Neuronal stem cell (in vitro differentiated cells): ENCODE data around the gene PNMA6F.
A peak's percentile ranks its signal among the peaks of the same experiment; 100 is the strongest.

Experiments used
- DNase-seq: peaks from one replicate; pipeline ENCODE4 v3.0.0-alpha.2; 2013; ENCODE audit warnings: low spot score
- H2AFZ ChIP-seq: one replicate; pipeline ENCODE4 v1.6.1; 2013; ENCODE audit warnings: mild to moderate bottlenecking, low read length, inconsistent platforms
- H2AK5ac ChIP-seq: 2 replicates; pipeline ENCODE4 v1.6.1; 2013; ENCODE audit warnings: low read depth, mild to moderate bottlenecking, inconsistent platforms, low read length, moderate library complexity, mixed read lengths
- H2BK120ac ChIP-seq: 2 replicates; pipeline ENCODE4 v1.6.1; 2013; ENCODE audit warnings: low read depth, mild to moderate bottlenecking, inconsistent platforms, low read length, moderate library complexity, mixed read lengths
- H2BK12ac ChIP-seq: one replicate; pipeline ENCODE4 v1.6.1; 2013; ENCODE audit warnings: low read length, inconsistent platforms
- H2BK15ac ChIP-seq: 2 replicates; pipeline ENCODE4 v1.6.1; 2013; ENCODE audit warnings: mild to moderate bottlenecking, low read length, inconsistent platforms, mixed read lengths
- H2BK5ac ChIP-seq: one replicate; pipeline ENCODE4 v1.6.1; 2013; ENCODE audit warnings: inconsistent platforms, mild to moderate bottlenecking, low read length, moderate library complexity
- H3K14ac ChIP-seq: one replicate; pipeline ENCODE4 v1.6.1; 2013; ENCODE audit warnings: low read length, inconsistent platforms
- H3K18ac ChIP-seq: 2 replicates; pipeline ENCODE4 v1.6.1; 2013; ENCODE audit warnings: low read length, inconsistent platforms
- H3K23ac ChIP-seq: 2 replicates; pipeline ENCODE4 v1.6.1; 2013; ENCODE audit warnings: low read depth, mild to moderate bottlenecking, mixed read lengths, low read length, inconsistent platforms; ENCODE audit not compliant: poor library complexity
- H3K27ac ChIP-seq: replicated peaks from 3 replicates; pipeline ENCODE4 v1.5.1; 2013; ENCODE audit warnings: low read length, inconsistent platforms
- H3K27me3 ChIP-seq, 3 experiments: 2 replicates each; pipeline ENCODE4 v1.6.1; 2013; ENCODE audit warnings: low read length in 3 of 3, mild to moderate bottlenecking in 2 of 3, inconsistent platforms in 1 of 3, low read depth in 1 of 3, mixed read lengths in 1 of 3, moderate library complexity in 1 of 3; ENCODE audit not compliant: control insufficient read depth in 3 of 3, insufficient read depth in 3 of 3
- H3K36me3 ChIP-seq, 2 donors: replicated peaks in 1 of 2; 2 replicates each; pipeline ENCODE4 v1.6.1; 2013; ENCODE audit warnings: low read length in 2 of 2; ENCODE audit not compliant: control insufficient read depth in 2 of 2, insufficient read depth in 2 of 2
- H3K4ac ChIP-seq: 2 replicates; pipeline ENCODE4 v1.6.1; 2013; ENCODE audit warnings: inconsistent platforms, mild to moderate bottlenecking, low read length, moderate library complexity
- H3K4me1 ChIP-seq, 2 donors: 1 replicate in 1 of 2; 2 replicates in 1 of 2; pipeline ENCODE4 v1.6.1; 2013; ENCODE audit warnings: low read length in 2 of 2, low read depth in 1 of 2; ENCODE audit not compliant: control insufficient read depth in 2 of 2, insufficient read depth in 1 of 2
- H3K4me2 ChIP-seq: one replicate; pipeline ENCODE4 v1.6.1; 2013; ENCODE audit warnings: mild to moderate bottlenecking, low read length, inconsistent platforms; ENCODE audit not compliant: insufficient read depth, poor library complexity, severe bottlenecking
- H3K4me3 ChIP-seq, 2 donors: 2 replicates each; pipeline ENCODE4 v1.5.1; 2013; ENCODE audit warnings: low read length in 2 of 2, mild to moderate bottlenecking in 2 of 2, inconsistent platforms in 1 of 2, moderate library complexity in 1 of 2
- H3K79me1 ChIP-seq: one replicate; pipeline ENCODE4 v1.6.1; 2013; ENCODE audit warnings: low read depth, mild to moderate bottlenecking, inconsistent platforms, low read length, moderate library complexity
- H3K9ac ChIP-seq: one replicate; pipeline ENCODE4 v1.6.1; 2013; ENCODE audit warnings: mild to moderate bottlenecking, low read depth, low read length, inconsistent platforms; ENCODE audit not compliant: poor library complexity
- H3K9me3 ChIP-seq, 2 donors: replicated peaks in 1 of 2; 2 replicates each; pipeline versions ENCODE3 to v1.6.1; 2013; ENCODE audit warnings: low read length in 2 of 2, mild to moderate bottlenecking in 2 of 2, inconsistent platforms in 1 of 2, low read depth in 1 of 2, mixed read lengths in 1 of 2, moderate library complexity in 1 of 2; ENCODE audit not compliant: control insufficient read depth in 2 of 2, insufficient read depth in 1 of 2
- H4K8ac ChIP-seq: one replicate; pipeline ENCODE4 v1.6.1; 2013; ENCODE audit warnings: low read depth, mild to moderate bottlenecking, inconsistent platforms, low read length, moderate library complexity
- H4K91ac ChIP-seq: one replicate; pipeline ENCODE4 v1.6.1; 2013; ENCODE audit warnings: low read length, low read depth, mild to moderate bottlenecking, inconsistent platforms; ENCODE audit not compliant: poor library complexity
- WGBS, 2 donors: extraction: QIAGEN DNeasy Blood & Tissue Kit; methylation state at CpG; one replicate each; pipeline ENCODE4 v1.1.7; 2013; ENCODE audit warnings: missing lambda C conversion rate in 2 of 2, mixed read lengths in 1 of 2; ENCODE audit not compliant: insufficient read length in 2 of 2, insufficient replicate concordance in 1 of 2; ENCODE audit errors: extremely low coverage in 2 of 2; 5-methylcytosine and 5-hydroxymethylcytosine counted together

PNMA6F gene

GRCh38 chrX:153333821-153334653, 12.5 kb upstream of the PNMA6F start, which contains the start of gene ZNF275:
Gene ZNF275, plus strand, starts transcription at chrX:153334153. Its CDS starts 2,527 bp downstream, at chrX:153336680.
- Histone ChIP-seq H3K4me2 (peak within 1 kb of the TSS; percentile 54), H3K27ac (no peak within 1 kb of the TSS), H3K27me3 (peaks cover 0 to 21% (median 0%) of the 10 kb centered on the region in 3 experiments)

GRCh38 chrX:153333266-153333665, 11.7 kb upstream of the PNMA6F start:
- H3K79me1 ChIP-seq = peaks cover 2% of the 10 kb centered on the region
- no peak overlapping the region for H4K91ac ChIP-seq

More at GRCh38 chrX:153333821-153334653, 12.5 kb upstream of the PNMA6F start, which contains the start of gene ZNF275:
- Histone ChIP-seq H2BK15ac (no peak within 1 kb of the TSS), H2BK12ac (no peak within 1 kb of the TSS), H3K18ac (peak within 1 kb of the TSS; percentile 92), H3K14ac (peak within 1 kb of the TSS; percentile 56), H3K36me3 (peaks cover 0 to 30% of the 10 kb centered on the region in 2 donors), H3K9ac (peak within 1 kb of the TSS; percentile 90), H3K4ac (no peak within 1 kb of the TSS), H3K4me3 (peak within 1 kb of the TSS; percentile 86 to 98), H4K8ac (no peak within 1 kb of the TSS), H3K23ac (peak within 1 kb of the TSS; percentile 85), H3K4me1 (no peaks in the 10 kb centered on the region), H2BK5ac (no peak within 1 kb of the TSS), H3K9me3 (no peaks in the 10 kb centered on the region), H2BK120ac (no peak within 1 kb of the TSS), H3K79me1 (peaks cover 2% of the 10 kb centered on the region), H2AK5ac (no peak within 1 kb of the TSS), H2AFZ (peak within 1 kb of the TSS; percentile 92), H4K91ac (no peak within 1 kb of the TSS)
- WGBS, 2 donors = no CpG with 5 or more reads among the region's 86 CpGs
- peak; percentile 64 for DNase-seq

GRCh38 chrX:153327561-153327960, 6.0 kb upstream of the PNMA6F start:
- Histone ChIP-seq H3K79me1 (no peaks in the 10 kb centered on the region), H3K23ac (no peak overlapping the region), H4K91ac (no peak overlapping the region), H3K27me3 (peaks cover 0 to 36% (median 0%) of the 10 kb centered on the region in 3 experiments), H3K4me1 (no peaks in the 10 kb centered on the region), H3K36me3 (no peaks in the 10 kb centered on the region), H3K4ac (no peak overlapping the region), H3K4me3 (no peak overlapping the region), H2AK5ac (no peak overlapping the region), H3K27ac (no peak overlapping the region), H3K9me3 (no peaks in the 10 kb centered on the region), H3K4me2 (no peak overlapping the region), H2BK12ac (no peak overlapping the region), H2BK120ac (no peak overlapping the region), H3K14ac (no peak overlapping the region), H2BK15ac (no peak overlapping the region), H2AFZ (no peak overlapping the region), H4K8ac (no peak overlapping the region), H3K9ac (no peak overlapping the region), H2BK5ac (no peak overlapping the region), H3K18ac (no peak overlapping the region)
- no peak for DNase-seq
- no CpG with 5 or more reads among the region's 4 CpGs for WGBS, 2 donors

More at GRCh38 chrX:153333266-153333665, 11.7 kb upstream of the PNMA6F start:
- H4K8ac ChIP-seq = no peak overlapping the region
- no peak overlapping the region for H3K9ac ChIP-seq
- H3K36me3 ChIP-seq = peaks cover 0 to 22% of the 10 kb centered on the region in 2 donors
- peak overlapping the region in 1 of 2 donors; percentile 86 for H3K4me3 ChIP-seq
- peaks cover 0 to 24% (median 0%) of the 10 kb centered on the region in 3 experiments for H3K27me3 ChIP-seq
- H3K14ac ChIP-seq = no peak overlapping the region
- no peak overlapping the region for H2BK120ac ChIP-seq
- H3K18ac ChIP-seq = no peak overlapping the region
- H2BK15ac ChIP-seq = no peak overlapping the region
- H2AK5ac ChIP-seq = no peak overlapping the region
- no peak for DNase-seq
- no peaks in the 10 kb centered on the region for H3K9me3 ChIP-seq
- H3K4ac ChIP-seq = no peak overlapping the region
- H3K23ac ChIP-seq = no peak overlapping the region
- H3K27ac ChIP-seq = no peak overlapping the region
- peak overlapping the region; percentile 79 for H2AFZ ChIP-seq
- no CpG with 5 or more reads among the region's 2 CpGs for WGBS, 2 donors
- no peaks in the 10 kb centered on the region for H3K4me1 ChIP-seq
- no peak overlapping the region for H2BK12ac ChIP-seq
- peak overlapping the region; percentile 54 for H3K4me2 ChIP-seq
- no peak overlapping the region for H2BK5ac ChIP-seq

GRCh38 chrX:153320555-153321184, 897 bp downstream of the PNMA6F start:
- H3K27me3 ChIP-seq = peaks cover 0 to 27% (median 0%) of the 10 kb centered on the region in 3 experiments
- no peak overlapping the region for H4K8ac ChIP-seq
- H3K4me2 ChIP-seq = peak overlapping the region; percentile 49
- no peak overlapping the region for H2BK120ac ChIP-seq
- H3K4ac ChIP-seq = no peak overlapping the region
- no peak overlapping the region for H2AFZ ChIP-seq
- H3K9ac ChIP-seq = no peak overlapping the region
- H2BK15ac ChIP-seq = no peak overlapping the region
- no peak overlapping the region for H4K91ac ChIP-seq
- no peaks in the 10 kb centered on the region for H3K36me3 ChIP-seq
- no peak overlapping the region for H2BK5ac ChIP-seq
- no peak overlapping the region for H3K18ac ChIP-seq
- H3K23ac ChIP-seq = no peak overlapping the region
- no peak overlapping the region for H2BK12ac ChIP-seq
- no peak overlapping the region for H3K27ac ChIP-seq
- no peak overlapping the region for H2AK5ac ChIP-seq
- H3K9me3 ChIP-seq = no peaks in the 10 kb centered on the region
- no peak overlapping the region for H3K4me3 ChIP-seq
- no peak overlapping the region for H3K14ac ChIP-seq
- WGBS, 2 donors = no CpG with 5 or more reads among the region's 13 CpGs
- DNase-seq = no peak
- H3K79me1 ChIP-seq = no peaks in the 10 kb centered on the region
- peaks cover 0 to 6% of the 10 kb centered on the region in 2 donors for H3K4me1 ChIP-seq
